GM21423 (cell line): ENCODE results near the gene CTXND2.
"Not testable (repeated sequence)": the region's sequence is repeated elsewhere in the genome, so short reads cannot be mapped to it uniquely, and the experiment has no call there.

ENCODE experiments used
- ATAC-seq: cut with Tn5 transposase; IDR thresholded peaks from one replicate; pipeline ENCODE4 v1.9.1; 2021; ENCODE audit warnings: mild to moderate bottlenecking, moderate library complexity; ENCODE audit not compliant: unreplicated experiment

CTXND2 gene

GRCh38 chr1:150887018-150887417, at the start of gene CTXND2:
Gene CTXND2 (plus strand): TSS chr1:150887136. CDS start chr1:150912315, 25,179 bp downstream.
- ATAC-seq, result no peak

- not testable (repeated sequence) for ATAC-seq
Observed at GRCh38 chr1:150840850-150841249, 46.1 kb upstream of the CTXND2 start.

- ATAC-seq, result no peak
Observed at GRCh38 chr1:150841626-150842025, 45.3 kb upstream of the CTXND2 start.

GRCh38 chr1:150842343-150842742, 44.6 kb upstream of the CTXND2 start:
- no peak for ATAC-seq

- ATAC-seq, result no peak
Observed at GRCh38 chr1:150842964-150843363, 44.0 kb upstream of the CTXND2 start.

GRCh38 chr1:150843474-150843873, 43.5 kb upstream of the CTXND2 start:
- ATAC-seq, result no peak

- ATAC-seq, result no peak
Observed at GRCh38 chr1:150846473-150847146, 40.3 kb upstream of the CTXND2 start.

GRCh38 chr1:150850801-150851362, 36.1 kb upstream of the CTXND2 start:
- ATAC-seq, result not testable (repeated sequence)

GRCh38 chr1:150852734-150853133, 34.2 kb upstream of the CTXND2 start:
- not testable (repeated sequence) for ATAC-seq

GRCh38 chr1:150863724-150864123, 23.2 kb upstream of the CTXND2 start:
- no peak for ATAC-seq

GRCh38 chr1:150864200-150864599, 22.7 kb upstream of the CTXND2 start:
- ATAC-seq, result not testable (repeated sequence)

GRCh38 chr1:150869683-150870082, 17.3 kb upstream of the CTXND2 start:
- ATAC-seq, result no peak

- no peak for ATAC-seq
Observed at GRCh38 chr1:150872572-150872971, 14.4 kb upstream of the CTXND2 start.

GRCh38 chr1:150873521-150873920, 13.4 kb upstream of the CTXND2 start:
- ATAC-seq, result no peak

GRCh38 chr1:150874455-150875196, 12.3 kb upstream of the CTXND2 start:
- ATAC-seq, result no peak

GRCh38 chr1:150875197-150876118, 11.5 kb upstream of the CTXND2 start:
- no peak for ATAC-seq

GRCh38 chr1:150876119-150876454, 10.8 kb upstream of the CTXND2 start:
- ATAC-seq, result no peak

GRCh38 chr1:150878931-150879330, 8.0 kb upstream of the CTXND2 start:
- ATAC-seq, result not testable (repeated sequence)

GRCh38 chr1:150881331-150882070, 5.4 kb upstream of the CTXND2 start:
- ATAC-seq, result no peak

- not testable (repeated sequence) for ATAC-seq
Observed at GRCh38 chr1:150883121-150883520, 3.8 kb upstream of the CTXND2 start.
